WI38 (cell line): ENCODE measurements around the gene GRAMD1A.
"Not testable (repeated sequence)": the region's sequence is repeated elsewhere in the genome, so short reads cannot be mapped to it uniquely, and the experiment has no call there.

Experiments
- H3K4me3 ChIP-seq: 2 replicates; pipeline ENCODE4 v1.5.1; 2011; ENCODE audit warnings: low read depth, mild to moderate bottlenecking, control low read depth, low read length
- TF ChIP-seq, protein P1 (sequence below): IDR thresholded peaks from 2 replicates; pipeline ENCODE4 v1.5.1; 2012; ENCODE audit warnings: low read depth, mild to moderate bottlenecking, control low read depth, low read length

Gene GRAMD1A

DNA sequence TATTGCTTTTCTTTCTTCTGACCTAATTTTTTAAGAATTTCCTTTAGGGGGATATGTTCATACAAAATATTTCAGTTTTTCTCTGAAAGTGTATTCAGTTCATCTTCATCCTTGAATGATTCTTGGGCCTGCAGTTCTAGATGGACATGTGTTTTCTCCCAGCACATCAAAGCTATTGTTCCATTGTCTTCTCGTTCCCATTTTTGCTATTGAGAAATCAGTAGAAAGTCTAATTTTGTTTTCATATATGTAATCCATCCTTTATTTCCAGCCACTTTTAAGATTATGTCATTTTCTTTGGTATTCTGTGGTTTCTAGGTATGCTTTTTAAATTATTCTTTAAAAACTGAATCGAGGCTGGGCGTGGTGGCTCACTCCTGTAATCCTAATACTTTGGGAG is 15.8 kb upstream of the GRAMD1A start:
- TF ChIP-seq, protein P1, sequence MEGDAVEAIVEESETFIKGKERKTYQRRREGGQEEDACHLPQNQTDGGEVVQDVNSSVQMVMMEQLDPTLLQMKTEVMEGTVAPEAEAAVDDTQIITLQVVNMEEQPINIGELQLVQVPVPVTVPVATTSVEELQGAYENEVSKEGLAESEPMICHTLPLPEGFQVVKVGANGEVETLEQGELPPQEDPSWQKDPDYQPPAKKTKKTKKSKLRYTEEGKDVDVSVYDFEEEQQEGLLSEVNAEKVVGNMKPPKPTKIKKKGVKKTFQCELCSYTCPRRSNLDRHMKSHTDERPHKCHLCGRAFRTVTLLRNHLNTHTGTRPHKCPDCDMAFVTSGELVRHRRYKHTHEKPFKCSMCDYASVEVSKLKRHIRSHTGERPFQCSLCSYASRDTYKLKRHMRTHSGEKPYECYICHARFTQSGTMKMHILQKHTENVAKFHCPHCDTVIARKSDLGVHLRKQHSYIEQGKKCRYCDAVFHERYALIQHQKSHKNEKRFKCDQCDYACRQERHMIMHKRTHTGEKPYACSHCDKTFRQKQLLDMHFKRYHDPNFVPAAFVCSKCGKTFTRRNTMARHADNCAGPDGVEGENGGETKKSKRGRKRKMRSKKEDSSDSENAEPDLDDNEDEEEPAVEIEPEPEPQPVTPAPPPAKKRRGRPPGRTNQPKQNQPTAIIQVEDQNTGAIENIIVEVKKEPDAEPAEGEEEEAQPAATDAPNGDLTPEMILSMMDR: no peak
- no peak overlapping the region for H3K4me3 ChIP-seq

DNA sequence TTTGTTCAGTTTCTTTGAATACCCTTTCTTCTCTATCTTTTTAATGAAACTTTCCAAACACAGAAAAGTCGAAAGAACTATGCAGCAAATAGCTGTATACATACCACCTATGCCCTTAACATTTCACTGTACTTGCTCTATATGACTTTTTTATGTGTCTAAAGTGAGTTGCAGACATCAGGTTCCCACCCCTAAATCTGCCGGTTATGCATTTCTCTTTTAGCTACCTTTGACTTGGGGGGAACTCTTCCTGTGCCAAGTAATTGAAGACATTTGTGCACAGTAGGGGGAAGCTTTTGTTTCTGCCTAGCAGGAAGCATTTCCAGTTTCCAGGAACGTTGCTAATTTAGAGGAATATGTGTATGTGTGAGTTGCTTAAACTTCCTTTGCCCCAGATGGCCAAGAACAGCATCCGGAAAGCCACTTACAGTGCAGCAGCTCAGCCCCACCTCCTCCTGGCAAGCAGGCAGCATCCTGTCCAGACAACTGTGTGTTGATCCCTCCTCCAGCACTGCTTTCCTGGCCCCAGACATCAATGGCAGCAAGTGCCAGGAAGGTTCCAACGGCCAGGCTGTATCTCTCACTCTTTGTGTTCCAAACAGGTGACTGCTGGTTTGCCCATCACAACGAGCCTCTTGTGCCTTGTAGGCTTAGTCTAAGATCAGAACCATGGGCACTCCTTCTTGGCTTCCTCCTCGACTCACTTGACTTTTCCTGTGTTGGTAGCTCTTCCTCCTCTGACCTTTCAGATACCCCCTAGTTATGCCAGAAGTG is 14.7 kb upstream of the GRAMD1A start:
- no peak overlapping the region for H3K4me3 ChIP-seq
- TF ChIP-seq, protein P1: no peak

DNA sequence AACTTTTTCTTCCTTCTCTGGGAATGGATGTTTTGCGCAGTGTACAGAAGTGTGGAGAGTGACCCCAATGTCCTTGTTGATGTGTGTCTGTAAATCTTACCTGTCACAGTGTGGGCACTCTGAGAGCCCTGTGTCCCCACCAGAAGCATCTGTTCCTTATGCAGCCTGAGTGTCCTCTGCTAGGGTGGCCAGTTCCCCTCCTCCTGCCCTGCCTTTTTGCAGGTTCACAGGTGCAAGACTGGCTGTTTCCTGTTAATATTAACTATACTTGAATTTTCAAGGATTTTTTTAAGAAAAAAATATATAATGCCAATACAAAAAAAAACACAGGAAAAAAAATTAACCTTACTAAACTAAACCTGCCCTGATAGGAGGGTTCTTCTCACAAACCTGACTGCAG is 12.0 kb upstream of the GRAMD1A start:
- TF ChIP-seq, protein P1: no peak
- H3K4me3 ChIP-seq: no peak overlapping the region

DNA sequence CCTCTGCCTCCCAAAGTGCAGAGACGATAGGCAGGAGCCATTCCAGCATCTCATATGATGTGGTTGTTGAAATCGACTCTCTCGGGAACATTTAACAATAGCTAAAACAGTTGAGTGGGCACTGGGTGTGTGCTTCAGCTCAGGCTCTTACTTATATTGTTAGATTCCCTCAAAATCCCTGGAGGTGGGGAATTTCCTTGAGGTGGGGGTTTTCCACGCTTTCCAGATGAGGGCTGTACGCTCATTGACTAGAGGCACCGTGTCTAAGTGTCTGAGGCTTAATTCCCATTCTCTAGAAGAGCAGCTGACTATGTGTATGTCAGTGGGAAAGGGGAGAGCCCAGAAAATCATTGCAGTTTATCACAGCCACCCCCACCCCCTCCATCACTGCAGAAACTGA is 10.8 kb upstream of the GRAMD1A start:
- H3K4me3 ChIP-seq: no peak overlapping the region
- TF ChIP-seq, protein P1: no peak

DNA sequence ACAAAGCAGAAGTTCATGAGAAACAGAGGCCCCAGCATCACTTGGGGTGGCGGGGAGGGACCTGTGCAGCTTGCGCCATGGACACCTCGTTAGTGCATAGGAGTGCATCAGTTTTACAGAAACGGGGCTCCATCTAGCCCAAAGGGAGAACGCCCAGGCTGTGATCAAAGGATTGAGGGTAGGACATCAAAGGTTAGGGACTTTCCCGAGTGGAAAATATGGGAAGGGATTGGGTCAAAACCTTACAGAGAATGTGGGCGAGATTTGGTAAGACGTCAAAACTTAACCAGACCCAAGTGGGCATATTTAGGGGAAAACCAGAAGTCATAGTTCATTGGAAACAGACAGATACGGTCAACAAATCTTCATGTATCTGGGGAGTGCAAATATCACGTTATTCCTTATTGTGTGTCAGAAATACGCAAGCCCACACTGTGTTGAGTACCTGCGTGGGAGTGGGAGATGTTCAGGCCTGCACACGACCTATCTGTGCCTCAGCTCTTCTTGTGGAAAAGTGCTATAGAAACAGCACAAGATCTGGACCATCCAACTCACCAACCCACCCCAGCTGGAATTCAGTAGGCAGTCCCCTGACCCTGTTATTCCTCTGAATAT is 9.4 kb upstream of the GRAMD1A start:
- TF ChIP-seq, protein P1: no peak
- no peak overlapping the region for H3K4me3 ChIP-seq

DNA sequence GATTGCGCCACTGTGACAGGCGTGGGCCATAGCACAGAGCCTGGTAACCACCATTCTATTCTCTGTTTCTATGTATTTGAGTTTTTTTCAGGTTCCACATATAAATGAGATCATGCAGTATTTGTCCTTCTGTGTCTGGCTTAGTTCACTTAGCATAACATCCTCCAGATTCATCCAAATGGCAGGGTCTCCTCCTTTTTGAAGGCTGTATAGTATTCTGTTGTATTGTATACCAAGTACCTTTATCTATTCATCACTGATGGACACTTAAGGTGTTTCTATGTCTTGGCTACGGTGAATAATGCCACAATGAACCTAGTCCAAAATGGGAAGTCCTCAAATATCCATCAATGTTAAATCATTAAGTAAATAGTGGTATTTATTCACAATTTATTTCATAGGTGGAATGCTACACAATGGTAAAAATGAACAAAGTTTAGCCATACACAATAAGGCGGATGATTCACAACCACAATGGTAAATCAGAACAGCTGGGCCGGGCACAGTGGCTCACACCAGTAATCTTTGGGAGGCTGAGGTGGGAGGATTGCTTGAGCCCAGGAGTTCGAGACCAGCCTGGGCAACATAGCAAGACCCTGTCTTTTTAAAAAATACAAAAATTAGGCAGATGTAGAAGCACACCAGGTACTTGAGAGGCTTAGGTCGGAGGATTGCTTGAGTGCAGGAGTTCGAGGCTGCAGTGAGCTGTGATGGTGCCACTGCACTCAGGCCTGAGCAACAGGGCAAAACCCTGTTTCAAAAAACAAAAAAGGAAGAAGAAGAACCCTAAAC is 8.4 kb upstream of the GRAMD1A start:
- TF ChIP-seq, protein P1: no peak
- H3K4me3 ChIP-seq: no peak overlapping the region

DNA sequence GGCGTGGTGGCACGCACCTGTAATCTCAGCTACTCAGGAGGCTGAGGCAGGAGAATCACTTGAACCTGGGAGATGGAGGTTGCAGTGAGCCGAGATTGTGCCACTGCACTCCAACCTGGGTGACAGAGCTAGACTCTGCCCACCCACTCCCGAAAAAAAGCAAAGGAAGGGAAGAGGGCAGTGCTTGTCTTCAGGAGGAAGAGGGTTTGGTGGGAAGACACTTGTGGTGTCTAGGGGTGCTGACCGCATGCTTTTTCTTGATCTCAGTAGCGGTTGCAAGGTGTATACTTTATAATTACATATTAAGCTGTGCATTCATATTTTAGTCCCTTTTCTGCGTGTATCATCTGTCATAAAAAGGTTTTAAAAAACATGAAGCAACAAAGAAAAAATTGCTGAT is 7.5 kb upstream of the GRAMD1A start:
- not testable (repeated sequence) for H3K4me3 ChIP-seq
